GM12874 (cell line): ENCODE results near the gene TSC22D2.

Experiments
- CTCF ChIP-seq: IDR thresholded peaks from 2 replicates; pipeline ENCODE4 v1.5.1; 2011; ENCODE audit warnings: low read depth, mild to moderate bottlenecking, control low read depth, low read length, moderate library complexity; ENCODE audit not compliant: insufficient read depth

The TSC22D2 gene

GRCh38 chr3:150462108-150462507 is 54.0 kb downstream of the TSC22D2 start:
- no peak for TF ChIP-seq CTCF

- no peak for TF ChIP-seq CTCF
Observed at GRCh38 chr3:150464684-150465083, 56.6 kb downstream of the TSC22D2 start.

GRCh38 chr3:150467381-150467780 is 59.3 kb downstream of the TSC22D2 start:
- no peak for TF ChIP-seq CTCF

- no peak for TF ChIP-seq CTCF
Observed at GRCh38 chr3:150469031-150469930, 61.2 kb downstream of the TSC22D2 start.

- no peak for TF ChIP-seq CTCF
Observed at GRCh38 chr3:150469931-150470740, 62.0 kb downstream of the TSC22D2 start.

GRCh38 chr3:150472421-150472820 is 64.3 kb downstream of the TSC22D2 start:
- TF ChIP-seq CTCF = no peak

GRCh38 chr3:150479370-150479769 is 71.3 kb downstream of the TSC22D2 start:
- TF ChIP-seq CTCF = no peak
